SK-N-SH (cell line): ENCODE measurements around the gene PTPRK.

Source experiments
- CHD2 ChIP-seq: fragments of 150-350 bp; IDR thresholded peaks from 2 replicates; pipeline ENCODE4 v1.6.1; 2018; ENCODE audit warnings: low read length; ENCODE audit not compliant: partially characterized antibody
- CTCF ChIP-seq: fragments of 200-600 bp; sonication (generic); IDR thresholded peaks from 2 replicates; pipeline ENCODE4 v1.6.1; 2017; ENCODE audit warnings: antibody characterized with exemption, mild to moderate bottlenecking, moderate library complexity
- EP300 ChIP-seq, 2 experiments: IDR thresholded peaks; 2 replicates each; pipeline versions ENCODE4 v1.4.0 to v1.6.1; 2012; ENCODE audit warnings: borderline replicate concordance in 1 of 2, low read depth in 1 of 2, low read length in 1 of 2
- JUND ChIP-seq: IDR thresholded peaks from 2 replicates; pipeline ENCODE4 v1.4.0; 2012
- NRF1 ChIP-seq: IDR thresholded peaks from 2 replicates; pipeline ENCODE4 v1.6.1; 2012; ENCODE audit warnings: low read depth, mild to moderate bottlenecking, low read length
- PBX3 ChIP-seq: IDR thresholded peaks from 2 replicates; pipeline ENCODE4; 2012
- RAD21 ChIP-seq: IDR thresholded peaks from 2 replicates; pipeline ENCODE4 v1.6.1; 2012; ENCODE audit warnings: mild to moderate bottlenecking, low read length
- SIN3A ChIP-seq: IDR thresholded peaks from 2 replicates; pipeline ENCODE4 v1.6.1; 2012; ENCODE audit warnings: low read depth, mild to moderate bottlenecking, low read length, moderate library complexity, borderline replicate concordance
- TCF12 ChIP-seq: IDR thresholded peaks from 2 replicates; pipeline ENCODE4 v1.4.0; 2012
- USF1 ChIP-seq: IDR thresholded peaks from 2 replicates; pipeline ENCODE4 v1.4.0; 2012; ENCODE audit warnings: low read depth, borderline replicate concordance
- USF2 ChIP-seq: fragments of 150-350 bp; IDR thresholded peaks from 2 replicates; pipeline ENCODE4 v1.6.1; 2017; ENCODE audit warnings: antibody characterized with exemption, low read length, low read depth, borderline replicate concordance
- ZBTB33 ChIP-seq: IDR thresholded peaks from 2 replicates; pipeline ENCODE4 v1.4.0; 2012; ENCODE audit warnings: low read depth, borderline replicate concordance

GRCh38 chr6:128155826-128156225 lies 364.6 kb downstream of the PTPRK start:
- TF ChIP-seq EP300 (IDR thresholded peaks at IDR 0.05; ENCODE audit: borderline replicate concordance in 1 of 2, low read depth in 1 of 2, low read length in 1 of 2) (no peak), RAD21 (no peak), JUND (no peak), CTCF (no peak), TCF12 (no peak), USF1 (no peak), CHD2 (no peak), PBX3 (no peak), ZBTB33 (no peak), SIN3A (no peak), NRF1 (no peak), USF2 (no peak)
